ENCODE results near the gene CPAMD8. TPM values are rescaled to one million over a fixed set of nuclear protein-coding genes. Genes with fewer than 3 reads are reported as not detected.
"Not testable (repeated sequence)": the region's sequence is repeated elsewhere in the genome, so short reads cannot be mapped to it uniquely, and the experiment has no call there.

The CPAMD8 gene
- total RNA-seq, 1 donor from 2014 or later: 15.4 TPM

DNA sequence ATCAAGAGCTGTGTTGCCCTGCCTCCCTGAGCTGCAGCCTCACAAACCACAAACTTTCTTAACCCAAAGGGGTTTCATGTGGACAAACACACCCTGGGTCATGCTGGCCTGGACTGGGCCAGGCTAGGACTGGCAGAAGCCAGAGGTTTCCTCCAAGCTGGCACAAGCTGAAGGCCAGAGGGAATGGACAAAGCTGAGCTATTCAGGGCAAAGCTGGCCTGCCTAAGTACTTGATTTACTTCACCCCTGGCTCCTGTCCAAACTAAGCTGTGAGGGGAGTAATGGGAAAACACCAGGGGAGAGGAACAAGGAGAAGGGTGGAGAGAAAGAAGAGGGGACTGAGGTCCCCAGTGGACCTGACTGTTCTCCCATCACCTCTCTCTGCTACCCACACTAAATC, 6.2 kb downstream of the CPAMD8 start:
- no peak overlapping the region for H3K27ac Mint-ChIP-seq (ENCODE audit: unreplicated experiment)
- H3K9me3 Mint-ChIP-seq (ENCODE audit: unreplicated experiment): peaks cover 6% of the 10 kb centered on the region
- no peak for DNase-seq
- no peaks in the 10 kb centered on the region for H3K4me1 Mint-ChIP-seq (ENCODE audit: low read depth, unreplicated experiment)
- peaks cover 2% of the 10 kb centered on the region for H3K27me3 Mint-ChIP-seq (ENCODE audit: unreplicated experiment)
- TF ChIP-seq CTCF (IDR thresholded peaks at IDR 0.05; ENCODE audit: partially characterized antibody, unreplicated experiment): no peak
- peaks cover 23% of the 10 kb centered on the region for H3K36me3 Mint-ChIP-seq (ENCODE audit: unreplicated experiment)
- H3K4me3 Mint-ChIP-seq (ENCODE audit: unreplicated experiment): no peak overlapping the region

- H3K27ac Mint-ChIP-seq (ENCODE audit: unreplicated experiment); H3K4me1 Mint-ChIP-seq (ENCODE audit: low read depth, unreplicated experiment); H3K4me3 Mint-ChIP-seq (ENCODE audit: unreplicated experiment); H3K27me3 Mint-ChIP-seq (ENCODE audit: unreplicated experiment); H3K9me3 Mint-ChIP-seq (ENCODE audit: unreplicated experiment); DNase-seq; H3K36me3 Mint-ChIP-seq (ENCODE audit: unreplicated experiment): not testable (repeated sequence)
Observed at GRCh38 chr19:17014212-17014861, 12.3 kb downstream of the CPAMD8 start.

DNA sequence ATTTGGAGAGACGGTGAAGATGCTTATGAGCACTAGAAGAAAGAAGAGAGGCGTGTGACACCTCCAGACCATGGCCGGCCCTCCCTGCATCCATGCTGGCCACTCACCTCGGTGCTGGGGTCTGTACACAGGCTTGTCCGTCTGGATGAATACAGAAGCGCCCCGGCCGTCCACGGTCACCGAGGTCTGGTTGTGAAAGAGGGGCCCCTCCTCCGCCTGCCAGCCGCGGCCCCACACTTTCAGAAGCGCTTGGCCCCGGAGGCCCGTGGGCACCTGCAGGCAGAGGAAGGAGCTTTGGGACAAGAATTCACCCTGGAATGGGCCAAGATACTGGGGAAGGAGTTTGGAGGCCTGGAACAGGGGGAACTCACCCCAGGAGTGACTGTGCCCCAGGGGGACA, 15.1 kb downstream of the CPAMD8 start:
- no peak overlapping the region for H3K27ac Mint-ChIP-seq (ENCODE audit: unreplicated experiment)
- H3K4me3 Mint-ChIP-seq (ENCODE audit: unreplicated experiment): no peak overlapping the region
- no peak for DNase-seq
- peaks cover 4% of the 10 kb centered on the region for H3K36me3 Mint-ChIP-seq (ENCODE audit: unreplicated experiment)
- no peaks in the 10 kb centered on the region for H3K9me3 Mint-ChIP-seq (ENCODE audit: unreplicated experiment)
- TF ChIP-seq CTCF (IDR thresholded peaks at IDR 0.05; ENCODE audit: partially characterized antibody, unreplicated experiment): no peak
- no peaks in the 10 kb centered on the region for H3K4me1 Mint-ChIP-seq (ENCODE audit: low read depth, unreplicated experiment)
- no peaks in the 10 kb centered on the region for H3K27me3 Mint-ChIP-seq (ENCODE audit: unreplicated experiment)

DNA sequence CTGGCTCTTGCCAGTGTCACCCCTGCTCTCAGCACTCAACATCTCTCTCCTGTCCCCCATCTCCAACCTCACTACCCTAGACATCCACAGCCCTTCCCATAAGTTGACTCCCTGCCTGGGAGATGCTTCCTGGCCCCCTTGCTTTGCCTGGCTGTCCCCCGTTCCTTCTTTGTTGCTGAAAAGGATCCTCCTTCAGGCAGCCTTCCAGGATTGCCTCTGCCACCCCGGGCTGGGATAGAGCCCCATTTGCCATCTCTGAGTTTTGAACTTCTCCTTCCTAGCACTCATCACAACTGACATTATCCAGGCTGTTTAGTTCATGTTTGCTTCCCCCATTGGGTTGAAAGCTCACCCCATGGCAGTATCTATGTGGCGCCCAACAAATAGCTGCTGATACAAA, 20.0 kb downstream of the CPAMD8 start:
- Mint-ChIP-seq H3K4me1 (ENCODE audit: low read depth, unreplicated experiment) (no peaks in the 10 kb centered on the region), H3K9me3 (ENCODE audit: unreplicated experiment) (no peaks in the 10 kb centered on the region), H3K27ac (ENCODE audit: unreplicated experiment) (no peak overlapping the region), H3K27me3 (ENCODE audit: unreplicated experiment) (no peaks in the 10 kb centered on the region), H3K4me3 (ENCODE audit: unreplicated experiment) (no peak overlapping the region), H3K36me3 (ENCODE audit: unreplicated experiment) (peaks cover 4% of the 10 kb centered on the region)
- no peak for TF ChIP-seq CTCF (IDR thresholded peaks at IDR 0.05; ENCODE audit: partially characterized antibody, unreplicated experiment)
- no peak for DNase-seq

GRCh38 chr19:17005000-17005399, 21.6 kb downstream of the CPAMD8 start:
- no peak for TF ChIP-seq CTCF (IDR thresholded peaks at IDR 0.05; ENCODE audit: partially characterized antibody, unreplicated experiment)
- peaks cover 4% of the 10 kb centered on the region for H3K36me3 Mint-ChIP-seq (ENCODE audit: unreplicated experiment)
- H3K9me3 Mint-ChIP-seq (ENCODE audit: unreplicated experiment): no peaks in the 10 kb centered on the region
- H3K4me1 Mint-ChIP-seq (ENCODE audit: low read depth, unreplicated experiment): no peaks in the 10 kb centered on the region
- no peaks in the 10 kb centered on the region for H3K27me3 Mint-ChIP-seq (ENCODE audit: unreplicated experiment)
- no peak overlapping the region for H3K4me3 Mint-ChIP-seq (ENCODE audit: unreplicated experiment)
- no peak for DNase-seq
- no peak overlapping the region for H3K27ac Mint-ChIP-seq (ENCODE audit: unreplicated experiment)
